GM19438 (cell line): Measurements from ENCODE around the gene TRIM66.

ENCODE experiments used
- ATAC-seq: cut with Tn5 transposase; IDR thresholded peaks from one replicate; pipeline ENCODE4 v1.9.1; 2021; ENCODE audit warnings: low read depth; ENCODE audit not compliant: unreplicated experiment

Gene TRIM66

GRCh38 chr11:8717544-8717875, 35.0 kb upstream of the TRIM66 start:
- ATAC-seq, result no peak

DNA sequence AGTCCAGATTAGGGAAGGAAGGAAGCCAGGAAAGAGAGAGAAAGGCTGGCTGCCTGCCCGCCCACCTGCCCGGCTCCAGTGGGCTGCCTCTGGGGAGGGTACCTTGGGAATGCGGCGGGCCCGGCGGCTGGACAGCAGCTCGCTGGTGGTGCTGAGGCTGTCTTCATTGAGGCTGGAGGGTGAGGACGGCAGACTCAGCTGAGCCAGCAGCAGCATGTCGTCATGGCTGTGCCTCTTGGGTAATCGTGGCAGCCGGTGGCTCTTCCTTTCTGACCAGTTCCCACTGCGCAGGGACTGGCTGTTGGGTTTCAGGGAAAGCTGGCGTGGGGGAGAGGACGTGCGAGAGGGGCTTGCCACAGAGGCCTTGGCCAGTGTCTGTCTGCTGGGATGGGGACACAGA, 33.0 kb upstream of the TRIM66 start:
- no peak for ATAC-seq

DNA sequence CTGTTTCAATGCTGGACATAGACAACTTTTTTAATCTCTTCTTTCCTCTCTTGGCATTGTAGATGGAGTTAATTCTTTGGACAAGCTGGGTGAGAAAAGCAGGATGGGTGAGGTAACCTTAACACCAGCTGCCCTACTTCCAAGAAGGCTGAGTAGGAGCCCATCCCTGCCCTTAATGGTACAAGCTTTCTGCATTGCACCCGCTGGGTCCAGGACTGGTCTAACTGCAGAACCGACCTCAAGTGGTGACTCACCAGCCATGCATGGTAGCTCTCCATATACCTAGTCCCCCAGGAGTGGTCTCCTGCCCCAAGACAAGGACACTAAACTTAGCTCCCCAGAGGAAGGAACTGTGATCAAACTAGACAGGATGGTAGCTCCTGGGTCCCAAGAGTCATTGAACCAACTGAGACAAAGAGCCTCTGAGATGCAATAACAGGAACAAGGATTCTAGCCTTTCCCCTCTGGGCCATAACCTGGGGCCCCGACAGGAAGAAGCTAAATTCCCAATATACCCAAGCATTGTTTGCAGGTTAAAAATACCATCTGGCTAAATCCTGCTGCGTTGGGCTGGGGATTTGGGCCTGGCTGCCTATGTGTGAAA, 32.3 kb upstream of the TRIM66 start:
- ATAC-seq, result no peak

DNA sequence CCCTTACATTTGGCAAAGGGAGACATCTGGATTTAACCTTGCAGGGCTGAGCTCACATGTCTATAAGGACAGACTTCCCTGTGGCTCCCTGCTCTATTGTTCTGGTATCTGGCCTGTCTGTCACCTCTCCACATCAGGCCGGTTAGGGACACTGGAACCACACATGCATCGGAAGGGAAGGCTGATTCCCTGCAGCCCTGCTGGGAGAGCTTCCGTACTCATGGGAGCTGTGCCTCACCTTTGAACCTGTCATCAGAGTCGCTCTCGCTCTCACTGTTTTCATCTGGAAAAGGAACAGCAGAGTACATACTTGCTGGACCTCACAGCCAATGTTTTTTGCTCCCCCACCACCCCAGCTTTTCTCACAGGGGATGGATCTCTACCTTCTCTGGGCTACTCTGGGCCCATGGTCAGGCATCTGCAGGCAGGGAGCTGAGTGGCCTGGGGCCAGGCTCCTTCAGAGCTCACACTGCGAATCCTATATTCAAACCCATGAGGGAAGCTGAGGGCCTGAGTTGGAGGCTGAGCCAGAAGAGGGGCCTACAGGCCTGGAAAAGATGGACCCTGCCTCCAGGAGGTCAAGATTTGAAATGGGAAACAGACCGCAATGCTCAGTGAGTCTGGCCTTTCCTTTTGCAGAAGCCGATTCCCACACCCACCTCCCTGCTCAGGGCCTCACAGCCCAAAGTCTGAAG, 31.4 kb upstream of the TRIM66 start:
- no peak for ATAC-seq

- ATAC-seq, result no peak
Measured at GRCh38 chr11:8712506-8712905, 30.0 kb upstream of the TRIM66 start.

DNA sequence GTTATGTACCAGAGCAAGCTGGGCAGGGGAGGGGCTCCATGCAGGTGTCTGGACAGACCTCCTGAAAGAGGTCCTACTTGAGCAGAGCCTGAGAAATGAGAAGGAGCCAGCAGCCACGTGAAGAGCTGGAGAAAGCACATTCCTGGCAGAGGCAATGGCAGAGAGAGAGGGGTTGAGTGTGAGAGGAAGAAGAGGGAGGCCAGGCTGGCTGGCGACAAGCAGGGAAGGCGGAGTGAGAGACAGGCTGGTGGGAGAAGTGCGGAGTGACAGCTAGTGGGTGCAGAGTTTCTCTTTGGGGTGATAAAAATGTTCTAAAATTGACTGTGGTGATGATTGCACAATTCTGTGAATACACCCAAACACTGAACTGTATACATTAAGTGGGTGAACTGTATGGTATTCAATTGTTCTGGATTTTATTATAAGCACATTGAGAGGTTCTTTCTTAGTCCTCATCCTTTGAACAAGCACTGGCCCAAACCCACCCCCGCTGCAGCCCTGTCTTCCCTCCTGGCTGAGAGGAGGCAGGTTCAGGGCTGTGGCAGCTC, 29.5 kb upstream of the TRIM66 start:
- ATAC-seq, result no peak

DNA sequence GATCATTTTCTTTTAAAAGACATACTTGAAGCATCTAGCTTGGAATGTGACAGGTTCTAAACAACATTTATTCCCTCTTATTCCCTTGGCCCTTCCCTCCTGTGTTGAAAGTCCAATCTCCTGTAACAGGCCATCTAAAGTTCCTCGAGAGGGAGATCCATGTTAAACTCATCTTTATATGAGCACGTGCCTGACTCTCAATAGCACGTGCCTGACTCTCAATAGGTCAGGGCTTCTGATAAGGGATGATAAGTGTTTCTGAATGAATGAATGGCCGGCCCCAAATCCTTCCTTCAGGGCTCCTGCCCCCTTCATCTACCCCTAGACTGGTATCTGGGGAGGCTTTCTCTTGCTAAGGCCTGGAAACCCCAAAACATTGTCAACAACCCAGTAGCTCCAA, 27.3 kb upstream of the TRIM66 start:
- ATAC-seq, result no peak

DNA sequence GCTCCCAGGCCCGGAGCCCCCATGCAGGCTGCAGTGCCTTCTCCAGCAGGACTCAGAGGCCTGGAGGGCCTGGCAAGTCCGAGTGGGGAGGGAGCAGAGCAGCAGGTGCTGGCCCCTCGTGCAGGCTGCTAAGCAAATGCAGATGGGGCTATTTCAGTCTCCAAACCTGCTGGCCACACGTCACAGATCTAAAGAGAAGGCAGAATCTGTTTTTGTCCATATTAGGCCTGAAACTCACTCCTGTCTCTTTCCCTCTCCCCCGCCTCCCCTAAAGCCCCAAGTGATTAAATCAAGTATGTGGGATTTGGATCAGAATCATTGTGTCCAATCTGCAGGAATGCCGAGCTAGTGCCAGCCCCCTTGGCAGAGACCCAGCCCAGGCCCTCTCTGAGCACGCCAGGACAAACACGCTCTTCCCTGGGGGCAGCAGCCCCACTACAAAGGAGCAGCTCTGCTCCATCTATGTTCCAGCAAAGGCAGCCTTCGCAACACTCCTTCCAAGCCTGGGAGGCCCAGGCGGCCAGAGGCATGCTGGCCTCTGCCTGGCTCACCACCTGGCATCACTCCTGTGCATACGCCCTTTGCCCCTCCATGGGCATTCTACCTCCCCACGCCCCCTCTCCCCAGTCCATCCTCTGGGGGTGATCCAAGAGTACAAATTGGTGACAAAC, 26.7 kb upstream of the TRIM66 start:
- ATAC-seq, result no peak

DNA sequence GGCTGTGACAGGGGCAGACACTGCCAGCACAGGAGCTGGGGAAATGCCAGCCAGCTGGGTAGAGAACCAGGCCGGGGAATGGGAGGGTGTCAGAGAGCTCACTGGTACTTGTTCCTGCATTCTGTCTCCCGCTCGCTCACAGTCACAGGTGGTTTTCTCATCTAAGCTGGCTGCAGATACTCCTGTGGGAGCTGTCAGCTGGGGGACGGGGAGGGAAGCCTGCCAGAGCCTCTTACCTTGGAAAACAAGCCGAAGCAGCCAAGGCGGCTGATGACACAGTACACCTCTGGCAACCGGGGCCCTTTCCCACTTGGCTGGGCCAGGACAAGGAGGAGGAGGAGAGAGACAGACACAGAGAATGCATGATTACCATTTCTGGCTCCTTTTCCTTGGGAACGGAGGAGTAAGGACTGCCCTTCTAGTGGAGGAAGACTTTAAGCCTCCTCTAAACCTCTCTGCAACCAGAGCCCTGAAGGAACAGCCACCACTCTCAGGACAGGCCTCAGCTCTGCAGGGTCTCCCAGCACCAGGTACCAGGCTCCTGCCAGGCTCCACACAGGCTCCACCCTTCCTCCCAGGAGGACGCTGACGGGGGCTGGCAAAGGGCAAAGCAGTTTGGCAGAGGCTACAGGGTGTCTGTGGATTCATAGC, 25.2 kb upstream of the TRIM66 start:
- no peak for ATAC-seq

DNA sequence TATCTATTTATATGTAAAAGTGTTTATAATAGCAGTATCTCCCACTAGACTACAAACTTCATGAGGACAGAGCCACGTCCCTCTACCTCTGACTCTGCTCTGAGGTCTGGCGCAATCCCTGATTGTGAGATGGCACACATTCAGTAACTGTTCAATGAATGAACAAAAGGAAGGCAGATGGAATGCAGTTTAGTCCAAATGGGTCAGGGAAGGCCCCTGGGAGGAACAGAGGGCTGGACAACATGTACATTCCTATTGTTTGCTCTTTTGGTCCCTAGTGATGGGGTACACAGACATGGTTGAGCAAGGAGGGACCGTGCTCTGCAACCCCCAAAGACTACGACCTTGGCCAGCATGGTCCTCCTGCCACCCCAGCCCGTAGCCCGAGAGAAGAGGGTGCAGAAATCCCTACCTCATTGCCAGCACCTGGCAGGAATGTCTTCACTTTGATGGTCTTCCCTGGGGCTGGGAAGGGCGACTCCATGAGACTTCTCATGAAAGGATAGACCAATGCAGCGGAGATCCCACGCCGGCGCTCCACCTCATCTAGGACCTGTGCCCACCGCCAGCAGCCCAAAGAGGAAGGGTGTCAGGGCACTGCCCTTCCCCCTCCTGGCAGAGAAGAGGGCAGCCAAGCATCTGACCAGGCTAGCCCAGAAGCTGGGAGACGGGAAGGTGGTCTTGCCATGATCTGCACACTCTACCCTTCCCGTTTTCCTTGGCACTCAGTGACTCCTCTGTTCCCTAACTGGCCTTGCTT, 24.4 kb upstream of the TRIM66 start:
- ATAC-seq, result no peak

- ATAC-seq, result no peak
Measured at GRCh38 chr11:8705146-8705545, 22.7 kb upstream of the TRIM66 start.

- ATAC-seq, result no peak
Measured at GRCh38 chr11:8704136-8704535, 21.7 kb upstream of the TRIM66 start.

DNA sequence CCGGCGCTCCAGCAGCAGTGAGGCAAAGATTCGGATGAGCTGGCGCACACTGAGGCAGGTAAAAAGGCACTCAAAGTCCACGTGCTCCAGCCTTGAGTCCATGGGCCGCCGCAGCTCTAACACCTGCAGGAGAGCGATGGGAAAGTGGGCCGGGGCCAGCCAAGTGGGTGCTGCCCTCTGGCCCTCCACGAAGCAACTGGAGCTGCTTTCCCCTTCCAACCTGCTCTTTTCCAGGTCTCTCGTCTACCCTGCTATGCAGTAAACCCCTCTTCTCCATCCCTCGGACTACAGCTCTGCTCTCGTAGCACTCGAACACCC, 20.1 kb upstream of the TRIM66 start:
- no peak for ATAC-seq

GRCh38 chr11:8701891-8702597, 19.6 kb upstream of the TRIM66 start:
- ATAC-seq, result no peak

DNA sequence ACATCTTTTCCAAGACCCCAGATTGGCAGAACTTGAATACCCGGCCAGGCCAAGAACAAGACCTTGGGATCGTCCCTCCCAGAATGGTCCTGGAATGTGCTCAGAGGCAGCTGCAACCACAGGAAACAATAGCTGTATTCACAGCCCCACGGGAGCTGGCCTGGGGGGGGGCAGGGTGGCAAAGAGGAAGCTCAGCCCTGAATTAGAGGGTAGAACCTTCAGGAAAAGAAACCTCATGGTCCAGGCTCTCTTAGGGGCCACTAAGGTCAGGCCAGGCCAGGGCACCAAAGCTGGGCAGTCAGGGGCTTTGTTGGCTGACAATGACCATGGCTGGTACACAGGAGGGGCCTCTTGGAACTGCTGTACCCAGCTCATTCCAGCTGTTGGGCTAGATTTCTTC, 17.4 kb upstream of the TRIM66 start:
- ATAC-seq, result no peak

DNA sequence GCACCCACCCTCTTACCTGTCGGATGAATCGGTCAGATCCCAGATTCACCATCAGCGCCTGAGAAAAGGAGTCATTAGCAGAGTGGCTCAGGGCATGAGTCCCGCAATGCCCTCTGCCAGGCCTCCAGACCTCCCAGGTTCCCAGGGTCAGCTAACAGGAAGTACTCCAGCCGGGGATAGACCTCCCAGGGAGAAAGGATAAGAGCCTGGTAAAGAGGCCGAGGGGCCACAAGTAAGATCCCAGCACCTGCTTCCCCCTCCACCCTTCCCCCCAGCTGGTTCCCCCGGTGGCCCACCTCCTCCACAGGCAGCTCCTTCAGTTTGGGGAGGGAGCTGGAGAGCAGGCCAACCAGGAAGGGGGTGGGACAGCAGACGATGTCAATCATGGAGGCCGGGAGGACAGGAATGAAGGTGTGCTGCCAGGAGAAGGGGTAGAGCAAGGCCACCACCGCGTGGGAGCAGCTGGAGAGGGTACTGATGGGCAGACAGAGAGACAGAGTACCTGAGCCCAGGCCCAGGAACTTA, 16.5 kb upstream of the TRIM66 start:
- no peak for ATAC-seq

DNA sequence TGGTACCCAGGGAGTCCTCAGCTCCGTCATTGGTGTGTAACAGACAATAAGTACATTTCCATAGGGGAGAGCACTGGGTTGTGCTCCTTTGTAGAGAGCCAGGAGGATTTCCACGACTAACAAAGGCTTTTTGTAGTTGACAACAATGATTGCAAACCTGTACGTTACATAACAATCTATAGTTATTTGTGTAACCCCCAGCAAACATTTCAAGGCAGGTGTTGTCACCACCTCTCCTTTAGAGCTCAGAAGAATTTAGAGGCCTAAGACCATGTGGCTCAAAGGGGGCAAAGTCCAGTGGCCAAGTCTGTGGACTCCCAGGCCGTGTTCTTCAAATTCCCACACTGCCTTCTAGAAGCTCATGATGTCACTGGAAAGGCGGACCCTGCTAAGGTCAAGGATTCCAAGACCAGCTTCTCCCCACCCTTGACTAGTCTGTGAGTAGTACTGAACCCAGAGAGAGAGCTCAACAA, 15.9 kb upstream of the TRIM66 start:
- ATAC-seq, result no peak

DNA sequence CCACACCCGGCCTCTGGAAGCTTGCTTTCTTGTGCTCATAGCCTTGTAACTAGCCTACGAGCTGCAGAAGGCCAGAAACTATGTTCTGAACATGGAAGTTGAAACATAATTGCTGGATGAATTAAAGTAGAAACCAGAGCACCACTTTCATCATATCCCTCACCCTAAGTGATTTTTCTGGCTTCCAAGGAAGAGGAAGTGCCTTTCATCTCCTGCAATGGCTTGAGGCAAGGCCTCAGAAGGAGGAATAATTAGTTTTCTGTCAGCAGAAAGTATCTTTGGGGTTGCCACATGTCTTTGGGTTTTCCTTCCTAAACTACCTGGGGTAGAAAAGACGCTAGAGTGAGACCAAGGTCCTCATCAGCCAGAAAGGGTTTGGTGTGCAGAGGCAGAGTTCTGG, 14.6 kb upstream of the TRIM66 start:
- no peak for ATAC-seq

GRCh38 chr11:8694137-8694536, 11.7 kb upstream of the TRIM66 start:
- ATAC-seq, result no peak

DNA sequence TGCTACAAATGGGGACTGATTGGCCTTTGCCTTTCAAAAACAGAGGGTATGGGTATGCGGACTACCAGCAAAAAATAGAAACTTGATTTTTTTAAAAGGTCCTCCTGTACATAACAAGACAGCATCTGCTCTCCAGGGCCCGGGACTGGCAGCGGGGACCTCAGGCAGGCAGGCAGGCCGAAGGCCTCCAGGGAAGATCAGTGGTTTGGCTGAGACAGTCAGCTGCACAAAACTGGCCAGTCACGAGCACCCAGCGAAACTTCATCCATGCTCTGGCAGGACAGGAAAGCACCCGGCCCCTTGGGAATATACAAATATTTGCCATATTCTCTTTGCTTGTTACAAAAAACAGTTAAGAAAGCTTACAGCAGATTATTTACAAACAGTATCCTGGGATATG, 11.1 kb upstream of the TRIM66 start:
- ATAC-seq, result no peak
